ENCODE results near the gene TYK2. TPM values are rescaled to one million over a fixed set of nuclear protein-coding genes. Genes with fewer than 3 reads are reported as not detected.

Gene TYK2
- total RNA-seq, 4 donors from 2014 or later = 80.4 to 200 (median 124) TPM

DNA sequence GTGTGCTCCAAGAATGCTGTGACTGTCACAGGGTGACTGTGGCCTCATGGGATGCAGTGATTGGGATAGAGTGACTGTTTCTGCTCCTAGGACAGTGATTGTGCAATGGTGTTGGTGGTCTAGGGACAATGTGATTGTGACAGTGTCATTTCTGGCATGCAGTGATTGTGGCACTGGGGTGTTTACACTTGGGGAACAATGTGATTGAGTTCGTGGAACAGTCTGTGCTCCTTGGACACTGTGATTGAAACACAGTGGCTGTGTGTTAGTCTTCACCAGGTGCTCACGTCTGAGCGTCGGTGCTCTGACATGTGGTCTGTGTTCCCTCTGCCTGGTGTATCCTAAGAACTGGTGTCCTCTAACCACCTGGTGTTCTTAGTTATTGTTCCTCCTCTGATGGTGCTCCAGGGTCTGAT is 41.7 kb upstream of the TYK2 start:
- H3K36me3 ChIP-seq = no peaks in the 10 kb centered on the region
- no peaks in the 10 kb centered on the region for H3K9me3 ChIP-seq
- WGBS = 45% methylated on average over 4 of the region's 4 CpGs
- no peak for DNase-seq (ENCODE audit: low spot score in 2 of 2)
- no peak overlapping the region for H3K27ac ChIP-seq
- TF ChIP-seq, protein P1, sequence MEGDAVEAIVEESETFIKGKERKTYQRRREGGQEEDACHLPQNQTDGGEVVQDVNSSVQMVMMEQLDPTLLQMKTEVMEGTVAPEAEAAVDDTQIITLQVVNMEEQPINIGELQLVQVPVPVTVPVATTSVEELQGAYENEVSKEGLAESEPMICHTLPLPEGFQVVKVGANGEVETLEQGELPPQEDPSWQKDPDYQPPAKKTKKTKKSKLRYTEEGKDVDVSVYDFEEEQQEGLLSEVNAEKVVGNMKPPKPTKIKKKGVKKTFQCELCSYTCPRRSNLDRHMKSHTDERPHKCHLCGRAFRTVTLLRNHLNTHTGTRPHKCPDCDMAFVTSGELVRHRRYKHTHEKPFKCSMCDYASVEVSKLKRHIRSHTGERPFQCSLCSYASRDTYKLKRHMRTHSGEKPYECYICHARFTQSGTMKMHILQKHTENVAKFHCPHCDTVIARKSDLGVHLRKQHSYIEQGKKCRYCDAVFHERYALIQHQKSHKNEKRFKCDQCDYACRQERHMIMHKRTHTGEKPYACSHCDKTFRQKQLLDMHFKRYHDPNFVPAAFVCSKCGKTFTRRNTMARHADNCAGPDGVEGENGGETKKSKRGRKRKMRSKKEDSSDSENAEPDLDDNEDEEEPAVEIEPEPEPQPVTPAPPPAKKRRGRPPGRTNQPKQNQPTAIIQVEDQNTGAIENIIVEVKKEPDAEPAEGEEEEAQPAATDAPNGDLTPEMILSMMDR (IDR thresholded peaks at IDR 0.05) = no peak
- TF ChIP-seq POLR2AphosphoS5 (IDR thresholded peaks at IDR 0.05) = no peak
- no peak for TF ChIP-seq POLR2A (IDR thresholded peaks at IDR 0.05)
- no peak for TF ChIP-seq EP300 (IDR thresholded peaks at IDR 0.05)
- H3K4me1 ChIP-seq = peaks cover 62% of the 10 kb centered on the region
- no peak overlapping the region for H3K4me3 ChIP-seq
- H3K27me3 ChIP-seq = peaks cover 86% of the 10 kb centered on the region

DNA sequence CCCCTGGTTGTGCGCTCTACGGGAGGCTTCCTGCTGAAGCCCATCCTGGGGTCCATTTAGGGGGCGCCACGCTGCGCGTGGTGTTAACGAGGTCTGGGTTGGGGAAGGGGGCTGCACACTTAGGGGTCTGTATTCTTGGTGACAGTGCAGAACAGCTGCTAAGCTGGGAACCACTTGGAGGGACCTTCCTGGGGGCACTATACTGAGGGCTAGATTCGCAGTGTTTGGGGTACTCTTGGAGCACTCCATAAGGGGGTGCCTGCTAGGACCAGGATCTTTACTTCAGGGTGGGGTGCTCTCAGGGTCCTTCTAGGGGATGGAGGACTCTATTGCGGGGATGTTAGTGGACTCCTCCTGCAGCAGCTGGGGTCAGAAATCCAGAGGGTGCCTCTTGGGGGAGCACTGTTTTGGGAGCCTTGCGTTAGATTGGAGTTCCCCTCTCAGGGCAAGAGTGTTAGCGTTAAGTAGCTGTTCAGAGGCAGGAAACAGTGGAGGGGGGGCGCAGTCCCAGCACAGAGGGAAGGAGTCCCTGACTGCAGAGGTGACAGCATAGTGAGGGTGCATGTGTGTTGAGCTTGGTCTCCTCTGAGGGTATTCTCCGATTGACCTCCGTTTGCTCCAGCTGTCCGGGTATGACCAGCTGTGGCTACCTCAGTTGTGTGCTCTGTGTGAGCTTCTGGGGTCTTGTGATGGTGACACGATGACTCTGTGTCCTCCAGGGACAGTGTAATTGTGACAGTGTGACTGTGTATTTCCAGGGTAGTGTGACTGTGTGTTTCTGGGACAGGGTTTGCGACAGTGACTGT is 41.1 kb upstream of the TYK2 start:
- Histone ChIP-seq H3K4me3 (no peak overlapping the region), H3K27ac (no peak overlapping the region), H3K9me3 (no peaks in the 10 kb centered on the region), H3K36me3 (no peaks in the 10 kb centered on the region), H3K27me3 (peaks cover 87% of the 10 kb centered on the region), H3K4me1 (peaks cover 64% of the 10 kb centered on the region)
- TF ChIP-seq POLR2A (IDR thresholded peaks at IDR 0.05) (no peak), POLR2AphosphoS5 (IDR thresholded peaks at IDR 0.05) (no peak), EP300 (IDR thresholded peaks at IDR 0.05) (no peak)
- TF ChIP-seq, protein P1 (IDR thresholded peaks at IDR 0.05) = no peak
- DNase-seq (ENCODE audit: low spot score in 2 of 2) = no peak
- WGBS = 29% methylated on average over 7 of the region's 17 CpGs

DNA sequence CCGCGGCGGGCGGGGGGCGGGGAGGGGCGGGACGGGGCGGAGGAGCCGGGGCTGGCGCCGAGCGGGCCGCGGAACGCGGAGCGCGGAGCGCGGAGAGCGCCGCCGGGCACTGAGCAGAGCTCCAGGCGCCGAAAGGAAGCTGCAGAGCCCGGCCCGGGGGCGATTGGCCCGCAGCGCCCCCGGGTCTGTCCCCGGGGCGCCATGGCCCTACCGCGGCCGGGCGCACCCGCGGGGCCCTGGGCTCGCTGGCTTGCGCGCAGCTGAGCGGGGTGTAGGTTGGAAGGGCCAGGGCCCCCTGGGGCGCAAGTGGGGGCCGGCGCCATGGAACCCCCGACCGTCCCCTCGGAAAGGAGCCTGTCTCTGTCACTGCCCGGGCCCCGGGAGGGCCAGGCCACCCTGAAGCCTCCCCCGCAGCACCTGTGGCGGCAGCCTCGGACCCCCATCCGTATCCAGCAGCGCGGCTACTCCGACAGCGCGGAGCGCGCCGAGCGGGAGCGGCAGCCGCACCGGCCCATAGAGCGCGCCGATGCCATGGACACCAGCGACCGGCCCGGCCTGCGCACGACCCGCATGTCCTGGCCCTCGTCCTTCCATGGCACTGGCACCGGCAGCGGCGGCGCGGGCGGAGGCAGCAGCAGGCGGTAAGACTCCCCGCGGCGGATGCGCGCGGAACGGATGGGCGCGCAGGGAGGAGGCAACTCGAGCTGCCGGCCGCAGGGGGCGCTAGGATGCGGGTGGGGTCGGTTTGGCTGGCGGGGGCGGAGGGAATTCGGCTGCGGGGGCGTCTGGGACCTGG is 40.3 kb upstream of the TYK2 start, which contains the start of gene PDE4A:
Gene PDE4A (plus strand): TSS at position 95 of the 796 bp plus-strand sequence. CDS start 227 bp downstream, at position 322.
- H3K36me3 ChIP-seq = no peaks in the 10 kb centered on the region
- peaks cover 87% of the 10 kb centered on the region for H3K27me3 ChIP-seq
- WGBS = 0% methylated on average over 7 of the region's 104 CpGs
- TF ChIP-seq, protein P1 (IDR thresholded peaks at IDR 0.05) = peak in 1 of 2 donors; percentile 48
- TF ChIP-seq POLR2AphosphoS5 (IDR thresholded peaks at IDR 0.05) = no peak
- H3K9me3 ChIP-seq = no peaks in the 10 kb centered on the region
- DNase-seq (ENCODE audit: low spot score in 2 of 2) = no peak
- H3K27ac ChIP-seq = no peak within 1 kb of the TSS
- peak within 1 kb of the TSS; percentile 38 for H3K4me3 ChIP-seq
- peaks cover 72% of the 10 kb centered on the region for H3K4me1 ChIP-seq

DNA sequence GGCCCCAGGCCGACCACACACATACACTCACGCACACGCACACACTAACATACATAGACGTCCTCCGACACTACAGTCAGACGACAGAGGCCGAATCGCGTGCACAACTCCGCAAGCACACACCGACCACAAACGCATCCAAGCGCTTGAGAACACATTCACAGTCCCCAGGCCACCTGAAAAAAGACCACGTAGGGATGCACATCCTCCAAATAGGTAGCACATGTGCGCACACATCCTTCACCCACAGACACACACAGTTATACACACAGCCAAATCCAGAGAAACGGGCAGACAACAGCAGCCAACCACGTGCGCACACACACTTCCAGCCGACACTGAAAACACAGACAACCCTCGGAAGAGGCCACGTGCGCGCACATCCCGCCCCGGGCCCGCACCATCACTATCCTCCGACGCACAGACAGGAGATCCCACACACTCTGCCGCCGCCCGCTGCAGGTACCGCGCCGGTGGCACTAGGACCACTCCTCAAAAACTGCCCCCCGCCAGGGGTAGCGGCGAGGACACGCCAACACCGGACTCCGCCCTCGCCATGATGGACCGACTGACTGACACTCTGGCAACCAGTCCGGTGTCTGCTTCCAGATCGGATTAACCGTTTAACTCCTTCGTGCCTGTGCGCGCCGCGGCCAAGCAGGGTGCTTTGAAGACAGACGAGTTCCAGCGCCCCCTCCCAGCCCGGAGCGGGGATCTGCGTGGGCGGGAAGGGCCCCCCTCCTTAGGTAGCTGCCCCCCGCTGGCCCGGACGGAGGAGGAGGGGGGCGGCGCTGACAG is 39.5 kb upstream of the TYK2 start:
- Histone ChIP-seq H3K9me3 (no peaks in the 10 kb centered on the region), H3K4me3 (peak overlapping the region; percentile 38), H3K4me1 (peaks cover 69% of the 10 kb centered on the region), H3K27me3 (peaks cover 80% of the 10 kb centered on the region), H3K36me3 (no peaks in the 10 kb centered on the region), H3K27ac (no peak overlapping the region)
- no peak for TF ChIP-seq EP300 (IDR thresholded peaks at IDR 0.05)
- TF ChIP-seq, protein P1 (IDR thresholded peaks at IDR 0.05) = no peak
- TF ChIP-seq POLR2A (IDR thresholded peaks at IDR 0.05) = no peak
- no peak for TF ChIP-seq POLR2AphosphoS5 (IDR thresholded peaks at IDR 0.05)
- 0% methylated on average over 3 of the region's 61 CpGs for WGBS
- DNase-seq (ENCODE audit: low spot score in 2 of 2) = no peak

All from suprapubic skin (tissue), 4 donors.